ENCODE measurements around the gene SYT13.
"Not testable (repeated sequence)": the region's sequence is repeated elsewhere in the genome, so short reads cannot be mapped to it uniquely, and the experiment has no call there.

Gene SYT13

DNA sequence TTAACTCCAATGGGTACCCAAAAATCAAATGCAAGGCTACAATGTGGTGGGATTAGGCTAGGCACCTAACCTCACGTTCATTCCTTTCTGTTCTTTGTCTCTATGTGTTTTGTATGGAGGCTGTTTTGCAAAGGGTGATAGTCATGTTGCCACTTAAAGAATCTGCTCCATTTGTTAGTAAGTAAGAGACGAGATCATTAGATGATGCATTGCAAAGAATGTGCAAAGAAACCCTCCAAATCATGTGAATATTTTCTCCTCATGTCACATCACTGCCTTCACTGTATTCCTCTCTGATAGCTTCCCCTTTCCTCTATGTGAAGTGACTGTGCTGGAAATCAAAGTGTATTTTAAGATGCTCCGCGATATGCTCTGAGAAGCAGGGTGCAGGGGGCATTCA lies 11.9 kb downstream of the SYT13 start:
- no peak for DNase-seq (ENCODE audit: low read depth in 2 of 2)

DNA sequence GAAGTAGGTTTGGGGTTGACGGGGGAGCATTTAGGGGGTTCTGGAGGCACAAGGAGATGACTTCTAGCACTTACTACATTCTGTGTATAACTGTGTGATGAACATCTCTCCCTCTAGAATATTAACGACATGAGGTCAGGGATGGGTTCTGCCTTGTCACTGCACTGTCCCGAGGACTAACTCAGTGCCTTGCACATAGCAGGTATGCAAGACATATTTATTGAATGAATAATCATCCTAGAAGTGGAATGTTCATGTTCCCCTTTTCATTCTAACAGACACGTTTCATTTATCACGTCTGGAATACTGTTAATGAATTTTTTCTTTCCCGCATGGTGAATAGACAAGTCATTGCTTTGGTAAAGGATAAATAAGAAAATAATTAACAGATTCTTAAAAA lies 12.6 kb downstream of the SYT13 start:
- DNase-seq (ENCODE audit: low read depth in 2 of 2), result no peak

DNA sequence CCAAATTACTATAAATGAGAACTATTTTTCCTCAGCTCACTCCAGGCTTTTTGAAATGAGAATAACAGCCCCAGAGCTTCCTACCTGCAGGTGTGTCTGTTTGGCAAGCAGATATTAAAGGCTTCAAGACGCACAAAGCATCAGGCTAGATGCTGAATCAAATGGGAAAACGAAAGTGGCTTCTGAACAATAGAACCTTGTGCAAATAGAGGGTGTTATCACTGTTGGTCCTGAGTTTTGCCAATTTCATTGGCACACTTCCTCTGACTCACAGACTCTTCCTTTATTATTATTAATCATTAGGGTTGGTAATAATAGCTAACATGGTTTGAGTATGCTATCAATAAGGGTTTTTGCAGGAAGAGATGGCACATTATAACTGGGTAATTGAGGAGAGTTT lies 13.4 kb downstream of the SYT13 start:
- DNase-seq (ENCODE audit: low read depth in 2 of 2), result no peak

DNA sequence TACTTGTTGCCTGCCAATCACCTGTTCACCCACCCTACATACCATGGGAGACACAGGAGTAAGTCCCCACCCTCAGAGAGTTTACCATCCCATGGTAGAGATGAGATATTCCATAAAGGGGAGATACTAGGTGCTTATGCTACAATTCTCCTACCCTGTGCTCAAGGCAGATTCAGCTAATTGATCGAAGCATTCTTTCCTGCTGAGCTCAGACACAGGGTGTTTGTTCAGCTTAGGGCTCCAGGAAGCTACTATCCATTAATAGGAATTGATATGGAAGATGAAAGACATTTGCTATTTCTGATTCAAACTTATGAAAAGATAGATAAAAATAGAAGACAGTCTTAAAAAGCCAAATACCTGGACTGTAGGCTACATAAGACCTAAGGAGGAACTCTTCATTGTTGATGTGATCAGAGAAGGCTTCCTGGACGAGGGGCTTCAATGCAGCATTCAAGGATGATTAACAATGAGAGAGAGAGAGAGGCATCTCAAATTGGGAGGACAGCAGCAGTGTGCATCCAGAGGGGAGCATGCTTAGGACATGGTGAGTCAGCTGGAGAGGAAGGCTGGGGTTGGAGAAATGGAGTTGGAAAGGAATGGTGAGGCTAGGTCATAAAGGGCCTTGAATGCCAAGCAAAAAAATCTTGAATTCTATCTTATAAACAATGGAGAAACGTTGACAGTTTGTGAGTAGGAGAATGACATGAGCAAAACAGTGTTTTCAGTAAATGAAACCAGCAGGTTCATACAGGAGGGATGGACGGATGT lies 15.0 kb downstream of the SYT13 start:
- no peak for DNase-seq (ENCODE audit: low read depth in 2 of 2)

DNA sequence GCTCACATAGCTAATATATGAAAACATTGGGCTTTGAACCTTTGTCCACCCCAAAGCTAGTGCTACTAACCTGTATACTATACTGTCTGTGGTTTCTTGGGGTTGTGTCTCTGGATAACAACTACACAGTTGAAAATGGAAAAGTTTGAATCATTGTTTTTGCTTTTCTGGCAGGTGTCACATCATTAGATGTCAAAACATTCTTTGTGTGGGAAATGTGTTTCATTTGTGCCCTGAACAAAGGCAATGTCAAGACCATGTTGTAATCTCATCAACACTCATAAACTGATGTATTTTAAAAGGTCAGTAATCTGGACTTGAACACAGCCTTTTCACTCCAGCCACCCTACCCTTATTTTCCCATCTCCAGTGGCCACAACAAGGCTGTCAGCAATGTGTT lies 16.5 kb downstream of the SYT13 start:
- no peak for DNase-seq (ENCODE audit: low read depth in 2 of 2)

DNA sequence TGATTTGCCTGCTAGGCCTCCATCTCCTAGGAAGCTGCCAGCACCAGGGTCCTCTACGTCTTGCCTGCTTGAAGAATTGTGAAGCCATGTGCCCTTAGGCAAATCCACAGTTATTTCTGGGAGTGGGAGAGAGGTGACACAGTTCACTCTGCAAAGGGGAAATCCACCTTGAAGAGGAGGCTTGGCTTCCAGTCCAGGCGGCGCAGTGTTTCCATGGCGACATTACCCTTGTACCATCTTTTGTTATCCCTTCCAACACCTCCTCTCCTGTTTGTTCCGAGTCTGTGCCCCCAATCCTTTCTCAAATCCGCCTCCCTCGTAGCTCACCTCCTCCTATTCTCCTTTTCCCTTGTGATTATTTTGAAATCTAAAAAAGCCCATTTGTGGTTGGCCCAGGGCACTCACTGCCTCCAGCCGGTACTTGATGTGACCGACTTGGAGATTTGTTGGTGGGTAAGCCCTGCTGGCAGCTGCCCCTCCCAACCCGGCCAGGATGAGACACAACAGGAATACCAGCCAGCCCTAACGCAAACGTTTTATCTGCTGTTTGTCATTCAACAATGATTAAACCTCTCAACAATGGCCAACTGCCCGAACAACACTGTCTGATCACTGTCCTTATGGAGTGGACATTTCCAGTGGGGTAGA lies 18.4 kb downstream of the SYT13 start:
- DNase-seq (ENCODE audit: low read depth in 2 of 2), result no peak

DNA sequence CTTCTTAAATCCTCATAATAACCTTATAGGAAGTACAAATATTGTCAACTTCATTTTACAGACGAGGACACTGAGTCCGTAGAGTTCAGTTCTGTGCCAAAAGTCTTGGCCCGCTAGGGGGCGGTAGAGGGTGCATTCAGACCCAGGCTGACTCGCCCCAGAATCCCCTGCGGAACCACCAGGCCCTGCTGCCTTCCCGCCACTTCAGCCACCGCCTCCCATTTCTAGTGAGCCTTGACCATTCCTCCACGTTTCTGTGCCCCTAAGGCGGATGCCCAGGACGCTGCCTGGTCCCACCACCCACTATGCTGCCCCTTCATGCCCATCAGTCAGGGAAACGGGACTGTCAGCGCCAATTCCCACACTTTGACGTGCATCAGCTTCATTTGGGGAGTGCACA lies 19.1 kb downstream of the SYT13 start:
- no peak for DNase-seq (ENCODE audit: low read depth in 2 of 2)

DNA sequence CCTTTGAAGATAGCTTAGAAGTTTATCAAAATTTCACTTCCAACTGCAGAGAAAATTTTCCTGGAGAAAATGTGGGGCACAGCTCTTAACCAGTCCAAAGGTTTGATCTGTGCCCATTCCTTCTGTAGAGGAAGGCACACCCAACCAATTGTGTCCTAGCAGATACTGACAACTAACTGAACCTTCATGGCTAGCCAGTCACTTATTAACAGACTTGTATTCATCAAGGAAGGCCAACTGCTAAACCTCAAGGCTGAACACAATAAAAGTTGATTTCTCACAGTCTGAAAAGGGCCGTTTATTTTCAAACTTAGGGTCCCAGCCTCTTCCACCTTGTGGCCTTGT lies 19.5 kb downstream of the SYT13 start:
- no peak for DNase-seq (ENCODE audit: low read depth in 2 of 2)

DNA sequence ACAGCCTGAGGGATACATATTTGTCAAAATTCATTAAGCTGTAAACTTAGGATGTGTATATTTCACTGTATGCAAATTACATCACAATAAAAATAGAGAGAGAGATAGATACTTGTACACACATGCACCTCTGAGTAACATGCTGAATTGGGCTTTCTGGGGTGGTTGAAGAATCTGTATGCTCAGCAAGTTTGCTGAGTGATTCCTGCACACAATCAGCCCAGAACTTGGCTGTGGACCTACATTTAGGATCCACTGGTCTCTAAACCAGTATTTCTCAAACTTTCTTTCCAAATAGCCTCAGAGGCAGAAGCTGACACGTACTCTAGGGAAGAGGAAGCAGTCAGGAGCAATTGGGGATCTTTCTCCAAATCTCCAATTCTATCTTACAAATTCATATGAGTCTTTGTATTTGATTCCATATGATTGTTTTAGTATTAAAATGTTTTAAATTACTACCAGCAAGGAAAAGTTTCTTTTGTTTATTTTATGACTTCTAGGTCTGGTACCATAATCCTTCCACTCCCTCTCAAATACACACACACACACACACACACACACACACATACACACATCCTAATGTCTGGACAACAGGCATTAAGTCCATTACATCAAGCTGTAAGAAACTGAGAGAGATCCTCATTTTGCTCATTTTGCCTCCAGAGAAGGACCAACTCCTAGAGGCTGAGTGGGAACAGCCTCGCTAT lies 20.0 kb downstream of the SYT13 start:
- DNase-seq (ENCODE audit: low read depth in 2 of 2), result no peak

DNA sequence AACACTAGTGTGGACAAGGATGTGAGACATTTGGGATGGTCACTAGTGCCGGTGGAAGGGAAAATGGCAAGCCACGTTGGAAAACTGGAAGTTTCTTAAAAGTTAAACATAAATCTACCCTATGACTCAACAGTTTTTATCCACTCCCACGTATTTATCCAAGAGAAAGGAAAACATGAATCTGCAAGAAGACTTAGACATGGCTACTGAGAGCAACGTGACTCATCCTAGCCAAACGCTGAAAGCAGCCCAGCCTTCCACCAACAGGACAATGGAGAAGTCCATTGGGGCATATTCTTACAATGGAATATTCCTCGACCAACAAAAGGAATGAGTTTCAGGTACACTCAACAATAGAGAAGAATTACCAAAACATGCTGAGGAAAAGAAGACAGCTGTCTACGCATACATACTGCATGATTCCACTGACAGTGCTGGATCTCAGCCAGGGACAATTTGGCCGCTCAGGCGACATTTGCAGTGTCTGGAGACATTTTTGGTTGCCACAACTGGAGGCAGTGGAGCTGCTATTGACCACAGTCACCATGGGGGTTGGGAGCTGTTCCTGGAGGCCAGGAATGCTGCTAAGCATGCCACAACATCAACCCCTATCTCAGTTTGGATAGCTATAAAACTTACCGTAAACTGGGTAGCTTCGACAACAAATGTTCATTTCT lies 21.2 kb downstream of the SYT13 start:
- no peak for DNase-seq (ENCODE audit: low read depth in 2 of 2)

DNA sequence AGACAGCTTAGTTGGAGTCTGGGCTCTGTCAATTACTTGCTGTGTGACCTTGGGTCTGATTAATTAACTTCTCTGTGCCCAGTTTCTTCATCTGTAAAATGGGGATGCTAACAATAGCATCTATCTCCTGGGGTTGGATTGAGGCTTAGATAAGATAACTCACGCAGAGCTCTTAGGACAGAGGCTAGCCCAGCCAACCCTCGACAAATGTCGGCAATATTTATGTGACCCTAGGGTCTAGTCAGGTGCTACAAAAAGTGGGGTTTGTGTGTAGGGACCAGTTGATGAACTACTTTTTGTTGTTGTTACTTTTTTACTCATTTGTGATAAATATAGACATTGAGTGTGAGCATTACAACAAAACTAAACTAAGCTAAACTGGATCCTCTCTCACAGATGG lies 22.4 kb downstream of the SYT13 start:
- no peak for DNase-seq (ENCODE audit: low read depth in 2 of 2)

DNA sequence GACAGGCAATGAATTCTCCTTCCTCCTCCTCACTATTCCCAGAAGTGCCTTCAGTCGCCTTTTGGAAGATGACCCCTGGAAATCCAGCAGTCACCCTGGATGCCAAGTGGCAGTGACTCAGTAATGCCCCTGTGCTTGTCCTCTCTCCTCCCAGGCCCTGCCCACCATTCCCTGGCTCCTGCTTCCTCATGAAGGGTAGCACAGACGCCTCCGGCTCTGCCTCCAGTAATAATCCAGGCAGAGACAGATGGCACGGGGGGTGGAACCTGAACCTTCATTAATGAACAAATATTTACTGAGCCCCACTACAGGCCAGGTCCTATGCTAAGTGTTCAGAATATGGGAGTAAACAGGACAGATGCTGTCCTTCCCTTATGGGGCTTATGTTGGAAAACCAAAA lies 23.2 kb downstream of the SYT13 start:
- DNase-seq (ENCODE audit: low read depth in 2 of 2), result no peak

DNA sequence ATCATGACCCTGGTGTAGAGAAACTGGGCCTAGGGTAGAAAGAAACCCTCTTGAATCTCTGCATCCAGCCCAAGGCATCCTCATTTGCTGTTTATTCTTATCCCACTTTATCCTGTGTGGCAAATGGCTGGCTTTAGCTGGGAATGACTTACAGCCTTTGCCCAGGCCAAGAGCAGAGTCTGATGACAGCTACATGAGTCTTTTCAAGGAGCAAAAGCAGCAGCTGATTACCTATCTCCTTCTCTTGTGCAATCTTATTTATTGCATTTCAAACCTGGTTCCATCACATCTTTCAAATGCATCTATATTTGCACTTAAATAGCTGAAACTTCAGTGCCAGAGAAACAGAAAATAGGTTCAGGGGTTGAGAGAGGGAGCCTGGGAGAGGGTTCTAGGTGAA lies 26.1 kb downstream of the SYT13 start:
- DNase-seq (ENCODE audit: low read depth in 2 of 2), result no peak

DNA sequence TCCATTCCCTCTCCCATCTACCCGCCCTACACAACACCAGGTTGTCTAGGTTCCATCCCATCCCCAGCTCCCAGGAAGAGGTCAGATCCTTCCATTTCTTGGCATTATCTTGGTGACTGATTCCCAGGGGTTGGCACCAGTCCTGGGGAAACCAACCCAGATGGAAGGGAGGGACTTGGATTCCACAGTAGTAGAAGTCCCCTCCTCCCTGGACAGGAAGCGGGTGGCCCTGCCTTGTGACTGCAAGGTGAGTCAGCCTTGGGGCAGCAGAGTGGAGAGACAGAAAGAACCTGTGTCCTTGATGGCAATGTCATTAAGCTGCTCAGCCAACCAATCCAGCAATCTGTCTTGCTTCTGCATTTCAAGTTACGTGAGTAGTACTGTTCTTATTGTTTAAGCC lies 26.5 kb downstream of the SYT13 start:
- DNase-seq (ENCODE audit: low read depth in 2 of 2), result no peak

DNA sequence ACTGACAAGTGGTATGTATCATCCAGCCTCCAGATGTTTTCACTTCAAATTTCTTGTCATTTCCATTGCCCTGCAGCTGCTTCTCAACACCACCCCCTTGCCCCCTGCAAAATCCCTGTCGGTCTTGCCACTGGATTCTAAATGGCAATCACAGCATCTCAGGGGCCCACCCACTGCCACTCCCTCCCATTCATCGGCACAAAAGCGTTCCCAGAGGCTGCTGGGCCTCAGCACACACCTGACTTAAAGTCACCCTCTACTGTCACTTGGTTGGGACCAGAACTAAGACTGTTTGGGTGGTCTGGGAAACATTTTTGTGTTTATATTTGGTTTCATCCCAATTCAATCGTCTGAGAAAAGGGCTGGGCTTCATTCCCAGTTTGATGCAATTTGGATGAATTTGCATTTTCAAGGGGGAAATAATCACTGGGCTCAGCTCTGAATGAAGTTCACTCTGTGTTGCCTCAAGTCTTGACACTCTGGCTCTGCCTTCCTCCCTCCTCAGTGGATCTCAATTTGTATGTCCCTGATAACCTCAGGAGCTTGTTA lies 27.1 kb downstream of the SYT13 start:
- no peak for DNase-seq (ENCODE audit: low read depth in 2 of 2)

DNA sequence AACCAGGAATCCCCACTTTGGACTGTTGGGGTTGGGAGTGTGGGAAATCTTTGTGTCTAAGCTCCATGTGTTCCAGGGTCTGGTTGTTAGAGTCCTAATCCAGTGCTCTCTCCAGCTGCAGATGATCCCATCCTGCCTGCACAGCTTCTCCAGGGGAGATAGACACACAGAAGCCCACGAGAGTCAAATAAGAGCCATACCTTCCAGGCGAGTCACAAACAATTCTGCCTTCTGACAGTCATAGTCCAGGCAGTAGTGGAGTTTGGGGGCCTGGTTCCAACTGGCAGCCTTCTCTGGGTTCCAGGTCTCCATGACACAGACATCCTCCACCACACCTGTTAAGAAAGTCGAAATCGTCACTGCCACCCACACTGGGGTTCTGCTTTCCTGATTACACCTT lies 32.1 kb downstream of the SYT13 start:
- no peak for DNase-seq (ENCODE audit: low read depth in 2 of 2)

DNA sequence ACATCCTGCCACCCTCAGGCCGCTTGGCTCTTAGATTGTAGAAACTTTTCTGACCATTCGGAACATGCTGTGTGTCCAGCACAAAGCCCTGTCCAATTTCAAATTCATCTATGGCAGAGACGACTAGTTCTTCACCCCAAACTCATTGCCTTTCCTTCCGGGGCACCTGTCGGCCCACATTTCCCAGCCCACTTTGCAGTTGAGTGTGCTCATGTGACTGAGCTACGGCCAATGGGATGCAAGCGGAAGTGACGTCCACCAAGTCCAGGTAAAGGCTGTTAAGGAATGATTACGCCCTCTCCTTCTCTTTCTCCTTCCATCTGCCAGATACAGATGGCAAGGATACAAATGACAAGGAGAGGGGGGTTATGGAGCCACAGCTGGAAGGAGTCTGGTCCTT lies 32.5 kb downstream of the SYT13 start:
- no peak for DNase-seq (ENCODE audit: low read depth in 2 of 2)

DNA sequence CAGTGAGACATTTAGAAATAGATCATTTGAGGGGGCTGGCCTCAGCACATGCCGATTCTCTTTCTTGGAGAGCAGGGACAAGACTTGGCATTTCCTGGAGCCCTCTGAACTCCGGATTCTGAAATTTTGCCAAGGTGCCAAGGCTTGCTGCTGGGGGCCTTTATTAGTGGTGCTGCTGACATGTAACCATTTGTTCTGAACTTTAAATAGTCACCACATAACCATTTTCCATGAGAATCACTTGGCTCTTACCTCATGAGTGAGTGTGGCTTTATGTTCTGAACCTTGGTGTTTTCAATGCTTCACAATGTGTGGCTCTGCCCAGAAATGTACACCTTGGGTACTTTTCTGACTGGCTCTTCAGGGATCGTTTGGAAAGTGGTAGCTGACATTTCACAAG lies 33.3 kb downstream of the SYT13 start:
- DNase-seq (ENCODE audit: low read depth in 2 of 2), result no peak

DNA sequence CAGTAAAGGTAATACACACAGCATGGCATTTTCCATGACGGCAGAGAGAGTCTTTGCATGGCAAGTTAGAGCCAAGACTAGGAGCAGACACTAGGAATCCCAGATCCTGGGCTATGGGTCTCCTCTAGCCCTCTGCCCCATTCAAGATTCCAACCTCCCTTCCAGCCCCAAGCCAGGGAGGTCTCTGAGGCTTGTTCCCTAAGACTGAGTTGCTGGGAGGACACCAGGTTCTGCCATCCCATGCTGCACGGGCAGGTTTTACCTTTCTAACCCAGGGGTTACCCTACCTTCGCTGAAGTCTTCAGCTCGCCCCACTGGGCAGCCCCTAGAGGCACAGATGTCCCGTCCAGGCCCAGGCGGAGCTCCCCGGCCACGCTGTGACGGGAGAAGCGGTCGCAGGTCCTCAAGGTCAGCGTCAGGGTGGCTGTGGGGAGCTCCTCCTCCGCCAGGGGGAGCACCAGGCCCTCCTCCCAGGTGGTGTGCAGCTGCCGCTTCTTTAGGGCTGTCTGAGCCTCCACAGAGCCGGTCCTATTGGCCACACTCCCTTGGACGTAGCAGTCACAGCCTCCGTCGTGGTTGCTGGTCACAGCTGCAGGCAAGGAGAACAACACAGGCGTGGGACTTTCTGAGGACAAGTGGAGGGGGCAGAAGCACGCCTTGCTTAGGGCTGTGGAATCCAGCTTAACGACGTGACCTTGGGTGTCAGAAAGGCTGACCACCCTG lies 33.8 kb downstream of the SYT13 start:
- no peak for DNase-seq (ENCODE audit: low read depth in 2 of 2)

DNA sequence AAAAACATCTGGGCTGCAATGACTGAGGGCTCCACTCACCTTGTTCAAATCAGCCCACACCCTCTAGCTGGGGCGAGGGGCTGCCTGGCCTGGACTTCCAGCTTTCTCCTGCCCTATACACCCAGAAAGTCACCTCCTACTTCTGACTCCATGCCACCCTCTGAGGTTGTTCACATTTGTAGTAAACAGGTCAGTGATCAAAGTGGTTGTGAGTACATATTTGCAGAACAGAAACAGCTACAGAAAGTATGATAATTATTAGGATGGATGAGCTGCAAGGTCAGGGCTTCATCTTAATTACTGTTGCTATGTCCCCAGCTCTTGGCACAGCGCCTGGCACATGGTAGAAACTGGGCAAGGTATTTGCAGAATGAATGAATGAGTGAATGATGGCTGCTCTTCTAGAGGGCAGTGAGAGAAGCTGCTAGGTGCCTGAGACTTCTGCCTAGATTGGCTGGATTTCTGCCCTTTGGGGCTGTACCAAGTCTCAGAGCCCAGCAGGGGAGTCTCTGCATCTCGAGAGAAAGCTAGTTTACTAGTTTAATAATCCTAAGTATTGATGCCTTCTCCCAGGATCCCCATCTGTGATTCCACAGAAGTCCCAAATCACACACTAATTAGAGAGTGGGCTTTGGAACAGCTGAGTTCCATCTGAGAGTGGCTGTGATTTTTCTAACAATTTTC lies 36.0 kb downstream of the SYT13 start:
- no peak for DNase-seq (ENCODE audit: low read depth in 2 of 2)

DNA sequence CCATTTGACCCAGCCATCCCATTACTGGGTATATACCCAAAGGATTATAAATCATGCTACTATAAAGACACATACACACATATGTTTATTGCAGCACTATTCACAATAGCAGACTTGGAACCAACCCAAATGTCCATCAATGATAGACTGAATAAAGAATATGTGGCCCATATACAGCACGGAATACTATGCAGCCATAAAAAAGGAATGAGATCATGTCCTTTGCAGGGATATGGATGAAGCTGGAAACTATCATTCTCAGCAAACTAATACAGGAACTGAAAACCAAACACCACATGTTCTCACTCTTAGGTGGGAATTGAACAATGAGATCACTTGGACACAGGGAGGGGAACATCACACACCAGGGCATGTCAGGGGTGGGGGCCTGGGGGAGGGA lies 36.8 kb downstream of the SYT13 start:
- DNase-seq (ENCODE audit: low read depth in 2 of 2), result not testable (repeated sequence)
